Measurements from ENCODE around the gene FLNB. TPM values are rescaled to one million over a fixed set of nuclear protein-coding genes. Genes with fewer than 3 reads are reported as not detected.
A peak's percentile ranks its signal among the peaks of the same experiment; 100 is the strongest.

The FLNB gene
- total RNA-seq, 1 experiment from 2014 or later, result 83.4 TPM

- H3K79me1 ChIP-seq (ENCODE audit: insufficient read depth, low read depth, low read length, poor library complexity, severe bottlenecking), result peaks cover 5% of the 10 kb centered on the region
- H3K23ac ChIP-seq (ENCODE audit: insufficient read length, low read depth, low read length), result no peak overlapping the region
- peaks cover 3% of the 10 kb centered on the region; the same call in 1 of the 2 replicates for H3K79me2 ChIP-seq (ENCODE audit: insufficient read depth, low read length)
- H4K20me1 ChIP-seq (ENCODE audit: control insufficient read depth, insufficient read depth, insufficient read length), result no peaks in the 10 kb centered on the region
- H3K9ac ChIP-seq (ENCODE audit: extremely low read depth, insufficient read length, low read length), result no peak overlapping the region
- H3K27ac Mint-ChIP-seq, result peak overlapping the region; percentile 15 to 58 (median 48); a peak in 2 of 7 replicates
- no peak overlapping the region for H3K27ac ChIP-seq (ENCODE audit: insufficient read length, low read depth, low read length)
- no peak overlapping the region for H2AK5ac ChIP-seq (ENCODE audit: insufficient read length, low read length)
- no peak overlapping the region for H3K18ac ChIP-seq (ENCODE audit: insufficient read length, low read depth, low read length)
- H3K9me3 Mint-ChIP-seq, result no peaks in the 10 kb centered on the region
- H3K4me3 Mint-ChIP-seq, result no peak overlapping the region
- no peak overlapping the region for H2BK12ac ChIP-seq (ENCODE audit: insufficient read length, low read depth, low read length)
- no peaks in the 10 kb centered on the region for H3K27me3 ChIP-seq (ENCODE audit: insufficient read depth, low read length)
- peaks cover 10 to 33% (median 21%) of the 10 kb centered on the region in 3 experiments; a peak in 6 of 7 replicates for H3K36me3 Mint-ChIP-seq (ENCODE audit: insufficient read depth in 1 of 3, low read depth in 3 of 3)
- H3K14ac ChIP-seq (ENCODE audit: insufficient read depth, low read length), result no peak overlapping the region
- no peak overlapping the region for H4K8ac ChIP-seq (replicated peaks; ENCODE audit: insufficient read length, low read depth, low read length)
- H3K23me2 ChIP-seq (ENCODE audit: insufficient read length, low read depth, low read length, poor library complexity, severe bottlenecking), result no peaks in the 10 kb centered on the region
- H3K4me1 Mint-ChIP-seq, result peaks cover 12 to 13% of the 10 kb centered on the region in 2 experiments
- H4K5ac ChIP-seq (ENCODE audit: insufficient read length, low read depth, low read length), result no peak overlapping the region
- H3K4me1 ChIP-seq (ENCODE audit: insufficient read depth, low read length), result peaks cover 3% of the 10 kb centered on the region; the same call in 1 of the 2 replicates
- no peak overlapping the region for H2BK5ac ChIP-seq (ENCODE audit: insufficient read length, low read length)
- no peak overlapping the region for H2BK15ac ChIP-seq (ENCODE audit: low read depth, low read length)
- no peak overlapping the region for H3K56ac ChIP-seq (ENCODE audit: insufficient read length, low read depth, low read length)
- H2BK20ac ChIP-seq (ENCODE audit: low read depth, low read length, poor library complexity, severe bottlenecking), result no peak overlapping the region
- no peak overlapping the region for H2AFZ ChIP-seq (ENCODE audit: low read length)
- H3K9me3 ChIP-seq (ENCODE audit: control insufficient read depth, low read depth, low read length), result no peaks in the 10 kb centered on the region
- no peak overlapping the region for H2BK120ac ChIP-seq (ENCODE audit: low read depth, low read length, poor library complexity, severe bottlenecking)
- no peaks in the 10 kb centered on the region for H3K27me3 Mint-ChIP-seq (ENCODE audit: low read depth)
- DNase-seq, result no peak
- TF ChIP-seq CTCF (conservative IDR thresholded peaks at IDR 0.05), result no peak
- H3T11ph ChIP-seq (ENCODE audit: low read length), result no peak overlapping the region
- H3K4me2 ChIP-seq (ENCODE audit: insufficient read depth, insufficient read length, low read length), result no peak overlapping the region
- H4K91ac ChIP-seq (ENCODE audit: insufficient read length, low read depth, low read length), result no peak overlapping the region
- WGBS (ENCODE audit: extremely low coverage, insufficient read length, low lambda C conversion rate), result no CpG with 5 or more reads among the region's 5 CpGs
- H3K4ac ChIP-seq (ENCODE audit: low read depth, low read length), result no peak overlapping the region
Observed at GRCh38 chr3:58084788-58085543, 76.7 kb downstream of the FLNB start.

Data from H9 (cell line).